HL-60 (cell line): ENCODE results near the gene CASP6.

ENCODE experiments used
- CTCF ChIP-seq: IDR thresholded peaks from one replicate; pipeline ENCODE4 v1.5.1; 2011; ENCODE audit warnings: low read length, control low read depth, inconsistent platforms; ENCODE audit not compliant: insufficient read depth
- GABPA ChIP-seq: IDR thresholded peaks from 2 replicates; pipeline ENCODE4 v1.6.1; 2012; ENCODE audit warnings: low read depth
- POLR2AphosphoS5 ChIP-seq: IDR thresholded peaks from 2 replicates; pipeline ENCODE4 v1.6.1; 2012; ENCODE audit warnings: low read depth

GRCh38 chr4:109751852-109752251, 48.6 kb upstream of the CASP6 start:
- TF ChIP-seq POLR2AphosphoS5 (no peak), CTCF (no peak), GABPA (no peak)
